Stimulated activated CD8-positive, alpha-beta memory T cell treated with anti-CD3 and anti-CD28 coated beads, Interleukin-4, amount 100 ng/mL, for 4 hours (primary cell): ENCODE results near the gene COL21A1.
"Not testable (repeated sequence)": the region's sequence is repeated elsewhere in the genome, so short reads cannot be mapped to it uniquely, and the experiment has no call there.

Experiments used
- DNase-seq, 2 donors: peaks; one replicate each; pipeline ENCODE4 v3.0.0-alpha.2; 2020; ENCODE audit warnings: low read depth in 2 of 2, low spot score in 1 of 2

COL21A1 gene

DNA sequence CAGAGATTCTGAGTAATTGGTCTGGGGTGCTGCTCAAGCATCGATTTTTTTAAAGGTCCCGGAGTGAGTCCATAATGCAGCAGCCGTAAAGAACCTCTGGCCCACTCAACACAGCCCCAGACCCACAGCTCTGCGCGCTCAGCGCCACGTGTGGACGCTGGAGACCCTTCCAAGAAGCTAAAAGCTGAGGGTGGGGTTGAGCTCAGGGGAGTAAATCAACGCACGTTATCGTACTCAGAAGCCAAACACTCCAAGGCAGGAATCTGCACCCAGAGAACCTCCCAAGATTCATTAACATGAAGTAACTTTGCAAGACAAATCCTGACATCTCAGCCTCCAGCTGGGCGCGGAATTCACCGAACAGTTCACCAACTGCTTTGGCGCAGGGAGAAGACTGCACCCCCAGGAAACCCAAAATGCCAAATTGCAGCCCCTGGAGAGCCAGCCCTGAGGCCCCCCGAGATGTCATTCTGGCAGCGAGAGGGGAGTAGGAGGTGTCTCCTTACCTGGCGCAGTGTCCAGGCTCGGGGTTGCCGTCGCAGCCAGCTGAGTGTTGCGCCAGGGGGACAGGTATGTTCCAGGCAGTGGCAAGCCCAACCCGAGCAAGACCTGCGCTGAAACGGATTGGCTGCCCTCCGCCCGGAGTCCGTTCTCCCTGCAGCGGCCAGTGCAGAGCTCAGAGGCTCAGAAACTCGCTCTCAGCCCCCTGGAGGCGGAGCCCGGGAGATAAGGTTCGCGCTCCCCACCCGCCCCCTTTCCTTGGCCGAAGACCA is at the start of gene COL21A1:
Gene COL21A1 (minus strand): TSS at position 700 of the 773 bp plus-strand sequence. CDS start 64,962 bp downstream, outside the sequence.
- no peak for DNase-seq

DNA sequence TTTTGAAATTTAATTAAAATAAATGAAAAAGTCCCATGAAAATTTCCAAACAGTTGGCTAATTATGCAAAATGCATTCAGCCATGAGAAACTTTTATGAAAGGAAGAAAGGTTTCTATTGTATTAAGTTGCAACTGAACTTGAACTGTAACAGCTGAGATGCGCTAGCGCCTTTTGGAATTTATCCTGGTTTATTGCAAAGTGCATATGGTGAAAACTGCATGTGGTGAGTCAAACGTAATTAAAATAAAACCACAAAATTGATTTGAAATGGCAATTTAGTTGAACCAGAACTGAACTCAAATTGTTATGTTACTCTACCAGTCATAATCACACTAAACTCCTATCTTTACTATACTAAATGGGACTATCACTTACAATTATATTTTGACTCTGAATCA is 46.4 kb upstream of the COL21A1 start:
- no peak for DNase-seq

DNA sequence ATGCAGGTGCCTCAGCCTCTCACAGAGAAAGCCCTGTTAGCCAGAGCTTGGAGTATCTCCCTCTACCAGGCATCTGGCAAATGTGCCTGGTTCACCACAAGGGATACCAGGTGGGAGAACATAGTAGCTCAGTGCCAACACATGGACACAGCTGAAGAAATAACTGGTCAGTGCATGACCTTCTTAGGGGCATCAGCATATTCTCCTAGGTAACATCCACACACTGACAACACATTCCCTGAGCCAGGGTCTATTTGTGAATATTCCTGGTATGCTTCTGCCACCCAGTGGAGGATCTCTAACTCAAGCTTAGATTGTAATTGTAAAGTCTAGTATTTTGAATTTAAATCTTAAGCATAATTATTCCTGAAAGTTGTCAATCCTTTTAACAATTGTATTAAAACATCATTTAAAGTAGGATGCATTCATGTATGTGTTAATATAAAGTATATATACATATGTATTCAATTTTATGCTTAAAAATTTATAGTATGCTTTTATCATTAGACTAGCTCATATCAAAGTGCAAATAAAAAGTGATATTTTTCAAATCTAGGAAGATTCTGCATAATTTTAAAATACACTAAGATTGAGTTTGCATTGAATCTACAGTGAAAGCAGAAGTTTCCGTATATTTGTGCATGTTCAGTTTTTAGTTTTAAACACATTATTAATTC is 45.3 kb upstream of the COL21A1 start:
- DNase-seq: no peak

DNA sequence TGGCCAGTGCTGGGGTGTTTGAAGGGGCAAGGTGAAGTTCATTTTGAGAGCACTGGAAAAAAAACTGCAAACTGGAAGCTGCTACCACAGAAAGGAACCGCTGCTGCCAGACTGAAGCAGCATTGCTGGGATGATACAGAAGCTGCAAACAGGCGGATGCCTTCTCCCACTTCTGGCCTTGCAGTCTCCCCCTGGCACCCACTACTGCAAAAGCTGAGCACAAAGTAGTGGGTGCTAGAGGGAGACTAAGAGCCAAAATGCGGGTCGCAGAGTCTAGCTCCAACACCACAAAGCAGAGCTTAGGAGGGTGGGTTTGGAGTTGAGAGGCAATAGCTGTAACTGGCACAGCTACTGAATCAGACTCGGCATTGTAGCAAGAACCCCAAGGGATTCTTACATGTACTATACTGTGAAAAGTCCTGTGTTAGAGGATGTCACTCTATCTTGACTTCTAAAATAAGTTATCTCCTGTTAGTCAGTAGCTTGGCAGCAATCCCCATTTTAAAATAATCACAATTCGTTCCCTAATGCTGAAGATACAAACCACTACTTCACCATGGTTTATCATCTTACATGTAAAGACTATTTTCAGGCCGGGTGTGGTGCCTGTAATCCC is 44.0 kb upstream of the COL21A1 start:
- no peak for DNase-seq

DNA sequence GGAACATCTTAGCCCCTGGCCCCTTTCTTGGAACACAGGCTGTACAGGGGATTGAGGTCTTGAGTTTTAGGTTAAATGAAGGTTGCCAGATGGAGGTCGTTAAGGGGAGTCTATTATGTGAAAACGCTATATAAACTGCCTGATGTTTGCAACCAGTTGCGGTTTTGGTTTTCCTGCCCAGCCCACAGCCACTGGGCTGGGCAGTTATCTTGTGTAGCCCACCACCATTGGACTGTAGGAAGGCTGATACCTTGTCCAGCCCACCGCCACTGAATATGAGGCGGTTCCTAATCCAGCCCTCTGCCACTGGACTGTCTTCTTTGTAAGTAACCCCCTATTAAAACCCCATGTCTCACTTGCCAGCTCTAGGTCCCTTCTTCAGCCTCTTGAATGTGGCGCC is 42.3 kb upstream of the COL21A1 start:
- DNase-seq: no peak

DNA sequence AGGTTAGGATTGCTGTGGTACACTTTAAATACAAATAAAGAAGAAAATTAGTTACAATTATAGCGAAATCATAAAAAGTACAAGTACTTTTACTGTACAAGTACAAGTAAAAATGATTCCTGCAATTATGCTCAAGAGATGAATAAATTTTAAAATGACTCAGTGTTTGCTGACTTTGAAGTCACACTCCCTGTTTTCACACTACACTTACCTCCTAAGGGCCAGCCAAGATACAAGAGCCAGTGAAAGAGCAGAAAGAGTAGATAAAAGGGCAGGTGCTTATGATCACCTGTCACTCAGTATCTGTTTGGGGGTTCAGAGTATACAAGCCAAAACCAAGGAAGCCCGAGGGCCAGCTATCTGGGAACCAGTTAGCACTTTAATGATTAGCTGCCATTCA is 41.0 kb upstream of the COL21A1 start:
- no peak for DNase-seq

DNA sequence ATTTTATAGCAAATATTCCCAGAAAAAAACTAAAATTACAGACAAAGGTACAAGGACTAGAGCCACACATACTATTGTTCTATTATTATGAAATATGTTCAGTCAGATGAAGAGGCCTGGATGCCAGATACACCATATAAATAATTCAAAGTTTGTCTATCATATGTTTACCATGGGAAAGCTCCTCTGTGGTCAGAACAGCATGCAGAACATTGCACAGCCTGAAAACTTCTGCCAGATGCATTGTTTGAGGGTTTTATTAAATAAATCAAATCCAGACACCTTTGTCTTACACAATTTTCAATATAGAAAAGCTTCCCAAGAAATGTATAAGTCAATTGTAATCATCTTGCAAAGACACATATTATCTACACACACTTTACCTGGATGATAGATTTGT is 35.0 kb upstream of the COL21A1 start:
- DNase-seq: no peak

DNA sequence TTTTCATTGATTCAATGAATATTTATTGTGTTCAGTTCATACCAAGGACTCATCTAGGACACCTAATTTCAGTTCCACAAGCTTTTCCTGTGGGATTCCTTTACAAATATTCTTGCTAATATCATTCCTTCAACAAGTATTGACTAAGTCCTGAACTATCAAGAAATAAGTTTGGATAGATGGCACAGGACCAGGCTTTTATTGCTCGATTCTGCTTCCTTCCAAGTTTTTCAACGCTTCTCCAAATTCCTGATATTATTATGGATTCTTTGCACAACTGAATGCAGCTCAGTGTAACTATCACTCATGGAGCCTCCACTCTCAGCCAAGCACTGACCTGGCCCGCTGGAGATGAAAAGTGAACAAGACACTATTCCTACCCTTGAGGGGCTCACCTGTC is 32.7 kb upstream of the COL21A1 start:
- no peak for DNase-seq

DNA sequence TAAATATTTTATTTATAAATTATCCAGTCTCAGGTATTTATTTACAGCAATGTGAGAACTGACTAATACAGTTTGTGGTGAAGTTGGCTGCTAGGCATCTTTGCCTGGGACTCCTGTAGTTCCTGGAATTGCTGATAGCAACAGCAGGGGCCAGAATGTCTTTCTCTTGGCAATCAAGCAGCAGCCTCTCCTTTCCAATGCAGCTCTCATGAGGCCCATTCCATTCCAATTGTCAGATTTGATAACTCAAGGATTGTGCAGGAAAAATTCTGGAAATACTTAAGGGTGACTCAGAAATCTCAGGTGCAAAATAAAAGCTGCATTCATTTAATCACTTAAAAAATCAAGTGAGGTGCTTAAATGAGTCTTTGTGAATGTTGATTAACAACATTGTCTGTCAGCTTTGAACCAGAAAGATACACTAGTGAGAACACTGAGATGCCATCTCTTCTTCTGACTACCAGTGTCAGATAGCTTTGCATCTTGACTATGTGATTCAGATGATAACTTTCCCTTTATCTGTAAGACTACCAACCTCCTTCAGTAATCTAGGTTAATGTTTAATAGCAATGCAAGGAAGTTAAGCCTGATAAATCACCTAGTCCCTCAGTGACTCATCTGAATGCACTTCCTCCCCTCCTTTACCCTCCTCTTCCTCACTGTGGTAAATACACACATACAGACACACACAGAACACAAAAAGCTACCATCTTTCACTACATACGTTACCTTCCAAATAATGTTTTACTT is 32.1 kb upstream of the COL21A1 start:
- no peak for DNase-seq

DNA sequence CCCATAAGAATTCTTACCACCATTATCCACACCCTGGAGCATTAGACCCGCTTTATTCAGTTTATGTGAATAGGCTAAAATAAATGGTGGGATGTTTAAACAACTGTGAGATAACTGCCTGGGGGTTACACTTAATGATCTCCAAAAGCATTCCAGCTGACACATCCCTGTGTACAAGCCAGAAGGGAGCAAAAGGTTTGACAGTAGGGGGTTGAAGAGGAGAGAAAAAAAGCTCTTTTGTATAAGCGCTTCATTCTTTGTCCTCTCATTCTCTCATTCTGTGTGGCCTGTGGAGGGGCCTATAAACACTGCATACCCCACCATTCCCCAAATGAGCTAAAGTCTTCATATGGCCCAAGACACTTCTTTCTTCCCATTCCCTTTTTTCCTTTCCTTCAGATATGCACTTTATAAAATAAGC is 30.8 kb upstream of the COL21A1 start:
- no peak for DNase-seq

DNA sequence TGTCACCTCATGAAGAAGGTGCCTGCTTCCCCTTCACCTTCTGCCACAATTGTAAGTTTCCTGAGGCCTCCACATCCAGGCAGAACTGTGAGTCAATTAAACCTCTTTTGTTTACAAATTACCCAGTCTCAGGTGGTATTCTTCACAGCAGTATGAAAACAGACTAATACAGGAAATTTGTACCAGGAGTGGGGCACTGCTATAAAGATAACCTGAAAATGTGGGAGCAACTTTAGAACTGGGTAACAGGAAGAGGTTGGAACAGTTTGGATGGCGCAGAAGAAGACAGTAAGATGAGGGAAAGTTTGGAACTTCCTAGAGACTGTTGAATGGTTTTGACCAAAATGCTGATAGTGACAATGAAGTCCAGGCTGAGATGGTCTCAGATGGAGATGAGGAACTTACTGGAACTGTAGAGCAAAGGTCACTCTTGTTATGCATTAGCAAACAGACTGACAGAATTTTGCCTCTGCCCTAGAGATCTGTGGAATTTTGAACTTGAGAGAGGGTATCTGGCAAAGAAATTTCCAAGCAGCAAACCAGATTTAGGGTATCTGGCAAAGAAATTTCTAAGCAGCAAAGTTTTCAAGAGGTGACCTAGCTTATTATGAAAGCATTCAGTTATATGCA is 23.5 kb upstream of the COL21A1 start:
- DNase-seq: no peak

DNA sequence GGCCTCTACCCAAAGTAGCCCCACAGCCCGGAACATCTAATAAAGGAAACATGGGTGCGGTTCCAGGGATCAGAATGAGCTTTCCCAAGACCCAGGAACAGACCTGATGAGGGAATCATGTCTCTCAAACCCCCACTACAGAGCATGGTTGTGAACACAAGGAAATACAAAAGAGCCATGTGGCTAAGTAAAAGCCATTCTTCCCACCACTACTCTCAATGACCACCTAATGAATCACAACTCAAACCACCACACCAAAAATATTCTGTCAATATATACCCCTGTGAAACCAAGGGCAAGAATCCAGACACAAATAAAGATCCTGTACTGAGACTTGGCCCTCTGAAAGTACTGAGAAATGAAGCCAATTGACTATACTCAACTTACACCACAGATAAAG is 20.9 kb upstream of the COL21A1 start:
- no peak for DNase-seq

DNA sequence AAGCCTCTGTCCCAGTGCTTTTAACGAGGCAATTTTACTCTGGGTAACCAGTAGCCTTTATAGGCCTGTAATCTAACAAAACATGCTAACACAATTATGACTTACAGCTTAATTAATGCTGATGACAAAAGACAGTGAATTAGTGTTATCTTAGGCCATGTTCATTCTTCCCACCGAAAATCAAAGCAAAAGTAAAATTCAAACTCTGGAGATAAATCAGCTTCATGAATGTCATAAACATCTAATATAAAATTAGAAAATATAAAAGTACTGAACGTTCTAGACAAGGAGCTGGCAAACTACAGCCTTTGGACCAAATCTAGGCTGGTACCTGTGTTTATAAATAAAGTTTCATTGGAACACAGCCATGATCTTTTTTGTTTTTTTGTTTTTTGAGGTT is 18.6 kb upstream of the COL21A1 start:
- DNase-seq: no peak

DNA sequence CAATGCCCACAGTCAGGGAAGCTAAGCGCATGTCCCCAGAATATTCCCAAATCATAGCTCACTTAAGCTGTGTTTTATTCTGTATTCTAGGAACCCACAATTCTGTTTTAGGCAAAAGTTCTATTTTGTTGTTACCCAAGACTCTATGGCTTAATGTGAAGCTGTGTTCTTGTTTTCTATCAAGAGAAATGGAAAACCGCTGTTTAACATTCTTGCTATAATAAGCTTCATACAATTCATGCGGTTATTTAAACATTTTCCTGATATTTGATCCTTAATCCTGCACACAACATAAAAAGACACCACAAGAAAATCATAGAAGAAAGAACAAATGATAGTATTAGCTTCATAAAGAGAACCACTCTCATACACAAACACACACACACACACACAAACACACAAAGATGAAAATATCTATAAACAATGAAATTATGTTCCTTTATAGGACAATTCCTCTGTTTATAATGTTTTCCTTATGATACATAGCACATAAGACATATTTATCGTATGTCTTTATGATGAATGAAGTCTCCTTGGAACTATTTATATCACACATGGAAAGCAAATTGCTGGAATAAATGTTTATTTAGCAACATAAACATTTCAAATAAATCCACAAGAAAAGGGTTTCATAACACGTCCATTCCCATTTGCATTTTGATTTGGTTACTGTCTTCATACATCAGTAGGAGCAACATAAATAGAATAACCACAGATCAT is 16.4 kb upstream of the COL21A1 start:
- no peak for DNase-seq

DNA sequence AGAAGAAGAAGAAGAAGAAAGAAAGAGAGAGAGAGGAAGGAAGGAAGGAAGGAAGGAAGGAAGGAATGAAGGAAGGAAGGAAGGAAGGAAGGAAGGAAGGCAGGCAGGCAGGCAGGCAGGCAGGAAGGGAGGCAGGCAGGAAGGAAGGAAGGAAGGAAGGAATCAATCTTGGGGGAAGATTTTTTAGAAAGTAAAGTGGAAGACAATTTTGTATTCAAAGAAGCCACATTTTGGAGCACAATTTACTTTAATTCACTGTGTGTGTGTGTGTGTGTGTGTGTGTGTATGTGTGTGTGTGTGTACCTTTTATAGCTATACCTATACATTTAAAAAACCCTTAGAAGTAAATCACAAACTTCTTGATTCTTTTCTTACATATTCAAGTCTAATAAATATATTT is 13.2 kb upstream of the COL21A1 start:
- not testable (repeated sequence) for DNase-seq

DNA sequence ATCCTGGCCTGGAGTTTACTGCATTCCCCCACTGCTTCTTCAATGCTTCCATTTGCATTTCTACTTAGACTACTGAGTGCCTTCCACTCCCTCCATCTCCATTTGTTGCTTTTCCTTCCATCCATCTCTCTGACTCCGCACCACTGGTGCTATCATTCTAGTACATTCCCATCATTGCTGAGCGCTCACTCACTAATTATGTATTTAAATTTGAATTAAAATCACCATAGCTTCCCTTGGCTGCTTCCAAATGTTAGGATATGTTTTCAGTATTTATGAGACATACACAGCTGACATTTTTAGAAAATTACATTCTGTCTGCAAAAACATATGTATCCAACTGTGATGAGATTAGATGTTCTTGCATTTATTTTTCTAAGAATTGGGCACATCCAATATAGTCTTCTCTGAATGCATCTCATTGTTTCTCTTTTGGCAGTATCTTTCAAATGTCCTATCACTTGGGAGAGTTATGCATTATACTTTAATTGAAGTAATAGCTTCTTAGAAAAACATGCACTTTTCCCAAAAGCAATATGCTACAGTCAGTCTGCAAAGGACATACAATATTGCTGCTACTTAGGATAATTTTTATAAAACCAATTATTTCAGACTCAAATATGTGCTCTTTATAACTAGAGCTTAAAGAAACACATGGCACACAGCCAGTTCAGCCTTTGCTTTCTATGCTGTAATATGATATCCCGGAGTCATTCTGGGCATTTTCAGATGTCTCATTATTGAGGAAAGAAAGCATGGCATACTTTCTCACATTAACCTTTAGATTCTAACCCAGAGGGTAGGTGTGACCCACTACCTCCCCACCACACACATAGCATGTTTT is 12.1 kb upstream of the COL21A1 start:
- DNase-seq: no peak

DNA sequence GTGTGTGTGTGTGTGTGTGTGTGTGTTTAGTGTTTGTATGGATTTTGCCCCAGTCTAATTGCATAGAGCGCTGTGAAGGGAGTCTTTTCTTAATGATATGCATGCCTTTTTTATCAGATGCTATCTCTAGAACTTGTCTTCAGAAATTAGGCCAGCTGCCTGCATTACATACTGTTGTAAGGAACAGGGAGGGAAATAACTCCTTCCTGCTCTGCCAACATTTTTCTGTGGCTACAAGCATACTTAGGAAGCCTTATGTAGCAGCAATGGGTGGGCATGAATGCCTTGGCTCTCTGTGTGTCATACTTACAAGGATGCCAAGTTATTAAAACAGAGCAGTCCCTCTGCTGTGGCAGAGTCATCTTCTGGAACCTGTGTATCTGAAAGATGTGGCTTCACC is 8.0 kb upstream of the COL21A1 start:
- no peak for DNase-seq

DNA sequence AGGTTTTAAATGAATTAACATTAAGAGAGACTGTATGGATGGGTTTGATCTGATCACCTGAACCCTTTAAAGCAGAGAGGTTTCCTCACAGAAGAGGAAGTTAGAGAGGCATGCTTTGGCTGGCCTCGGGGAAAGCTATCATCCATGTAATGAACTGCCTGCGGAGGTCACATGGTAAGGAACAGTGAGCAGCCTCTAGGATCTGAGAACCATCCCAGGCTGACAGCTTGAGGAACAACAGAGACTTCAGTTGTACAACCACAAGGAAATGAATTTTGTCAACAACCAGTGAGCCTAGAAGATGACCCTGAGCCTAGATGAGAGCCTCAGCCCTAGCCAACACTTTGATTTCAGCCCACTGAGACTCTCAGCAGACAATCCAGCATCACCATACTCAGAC is 2.9 kb upstream of the COL21A1 start:
- DNase-seq: no peak

DNA sequence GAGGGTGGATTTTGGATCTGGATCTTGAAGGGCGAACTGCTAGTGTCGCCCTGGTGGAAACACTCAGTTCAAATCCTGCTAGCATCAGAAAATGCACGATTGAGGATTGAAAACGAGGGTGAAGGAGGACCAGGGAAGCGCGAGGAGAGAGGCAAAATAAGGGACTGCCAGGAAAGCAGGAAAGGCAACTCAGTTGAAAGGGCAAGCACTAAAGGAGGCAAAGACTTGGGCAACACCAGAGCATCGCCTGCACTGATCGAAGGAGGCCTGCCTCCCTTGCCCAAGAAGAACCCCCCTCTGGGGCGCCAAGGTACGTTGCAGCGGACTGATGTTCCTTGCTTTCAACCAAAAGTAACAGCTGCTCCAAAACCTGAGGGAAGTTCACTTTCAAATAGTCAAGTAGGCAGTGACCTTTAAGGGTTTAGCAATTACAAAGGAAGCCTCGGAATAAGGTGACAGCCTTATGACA is 308 bp upstream of the COL21A1 start:
- DNase-seq: no peak

DNA sequence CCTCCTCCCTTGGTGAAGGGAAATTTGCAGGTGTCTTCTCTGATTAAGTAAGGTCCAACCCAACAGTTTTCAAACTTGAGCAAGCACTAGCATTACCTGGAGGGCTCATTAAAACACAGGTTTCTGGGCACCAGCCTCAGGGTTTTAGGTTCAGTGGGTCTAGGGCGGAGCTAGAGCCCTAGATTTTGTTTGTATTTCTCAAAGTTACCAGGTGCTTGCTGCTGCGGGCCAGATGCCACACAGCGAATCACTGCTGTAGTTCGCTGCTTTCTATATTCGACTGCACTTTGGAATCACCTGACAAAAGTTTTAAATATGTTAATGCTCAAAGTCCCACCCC is 869 bp downstream of the COL21A1 start:
- no peak for DNase-seq
